ENCODE results near the gene CDKL1. TPM values are rescaled to one million over a fixed set of nuclear protein-coding genes. Genes with fewer than 3 reads are reported as not detected.

The CDKL1 gene
- total RNA-seq, 1 experiment from 2014 or later, result 3.6 TPM

DNA sequence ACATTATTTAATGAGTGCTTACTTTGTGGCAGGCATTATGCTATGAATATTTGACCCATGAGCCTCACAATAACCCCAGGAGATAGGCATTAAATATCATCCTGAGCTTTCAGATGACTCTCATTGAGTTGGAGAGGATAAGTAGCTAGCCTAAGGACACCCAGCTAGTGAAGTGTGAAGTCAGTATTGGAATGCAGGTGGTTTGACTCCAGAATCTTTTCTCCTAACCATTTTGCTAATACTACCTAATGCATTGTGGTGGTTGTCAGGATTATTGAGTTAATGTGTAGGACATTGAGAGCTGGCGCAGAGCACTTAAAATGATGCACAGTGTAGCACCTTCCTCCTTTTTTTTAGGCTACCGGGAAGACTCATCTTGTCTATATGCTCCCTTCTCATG, 3.8 kb upstream of the CDKL1 start:
- Mint-ChIP-seq H3K9me3 (peaks cover 4% of the 10 kb centered on the region), H3K4me1 (peaks cover 38% of the 10 kb centered on the region), H3K27ac (peak overlapping the region; percentile 22; the same call in 1 of the 2 replicates), H3K27me3 (ENCODE audit: low read depth) (peaks cover 28% of the 10 kb centered on the region), H3K36me3 (no peaks in the 10 kb centered on the region), H3K4me3 (no peak overlapping the region)
- TF ChIP-seq PRRX2 (CRISPR knock-in tag; IDR thresholded peaks at IDR 0.05) (no peak), ZNF263 (CRISPR knock-in tag; IDR thresholded peaks at IDR 0.05; ENCODE audit: low read depth) (no peak), SOX15 (CRISPR knock-in tag; IDR thresholded peaks at IDR 0.05) (no peak), HMGA2 (CRISPR knock-in tag; IDR thresholded peaks at IDR 0.05) (no peak)
- ATAC-seq (no peak), DNase-seq (ENCODE audit: low spot score) (no peak)
- CTCF ChIA-PET, result interaction anchor here (1.6 kb wide), 1 partner anchor 82 kb away, joined by 5 read pairs; no protein-coding TSS in a partner anchor
- POLR2A ChIA-PET, result no interaction called here

DNA sequence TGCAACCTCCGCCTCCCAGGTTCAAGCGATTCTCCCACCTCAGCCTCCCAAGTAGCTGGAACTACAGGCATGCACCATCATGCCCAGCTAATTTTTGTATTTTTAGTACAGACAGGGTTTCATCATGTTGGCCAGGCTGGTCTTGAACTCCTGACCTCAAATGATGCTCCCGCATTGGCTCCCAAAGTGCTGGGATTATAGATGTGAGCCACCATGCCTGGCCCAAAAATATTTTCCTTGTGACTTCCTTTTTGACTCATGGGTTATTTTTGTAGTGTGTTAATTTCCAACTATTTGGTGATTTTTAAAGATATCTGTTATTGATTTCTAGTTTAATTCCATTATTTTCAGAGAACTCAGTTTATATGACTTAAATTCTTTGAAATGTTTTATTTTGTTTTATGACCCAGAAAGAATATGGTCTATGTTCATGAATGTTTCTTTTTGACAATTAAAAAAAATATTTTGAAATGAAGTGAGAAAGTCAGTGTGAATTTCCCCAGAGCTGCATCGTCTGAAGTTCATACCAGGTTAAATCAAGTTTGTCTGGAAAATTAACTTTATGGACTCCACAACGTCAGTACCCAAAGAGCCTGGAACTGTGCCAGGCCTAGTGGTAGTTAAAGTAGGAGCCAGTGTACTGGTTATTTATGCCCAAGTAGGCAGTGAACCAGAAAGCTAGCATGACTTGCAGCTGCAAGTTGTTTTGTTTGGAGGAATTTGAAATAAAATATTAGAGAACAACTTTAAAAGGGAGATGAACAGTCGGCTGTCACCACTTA, 2.8 kb upstream of the CDKL1 start:
- DNase-seq (ENCODE audit: low spot score) (no peak), ATAC-seq (no peak)
- Mint-ChIP-seq H3K9me3 (no peaks in the 10 kb centered on the region), H3K4me1 (peaks cover 38% of the 10 kb centered on the region), H3K36me3 (no peaks in the 10 kb centered on the region), H3K27me3 (ENCODE audit: low read depth) (peaks cover 32% of the 10 kb centered on the region), H3K27ac (no peak overlapping the region), H3K4me3 (no peak overlapping the region)
- ChIA-PET POLR2A (no interaction called here), CTCF (no interaction called here)
- TF ChIP-seq RELA (CRISPR knock-in tag; IDR thresholded peaks at IDR 0.05; ENCODE audit: borderline replicate concordance) (no peak), JAZF1 (CRISPR knock-in tag; IDR thresholded peaks at IDR 0.05) (no peak), GABPB1 (CRISPR knock-in tag; IDR thresholded peaks at IDR 0.05) (no peak), ZBTB21 (CRISPR knock-in tag; IDR thresholded peaks at IDR 0.05; ENCODE audit: borderline replicate concordance) (no peak)

- ChIA-PET CTCF (interaction anchor here (0.6 kb wide), 1 partner anchor 61 kb away, joined by 3 read pairs; no protein-coding TSS in a partner anchor), POLR2A (no interaction called here)
- H3K4me1 Mint-ChIP-seq, result peaks cover 32% of the 10 kb centered on the region
- no peaks in the 10 kb centered on the region for H3K9me3 Mint-ChIP-seq
- TF ChIP-seq TEAD4 (CRISPR knock-in tag; IDR thresholded peaks at IDR 0.05) (no peak), SP1 (CRISPR knock-in tag; conservative IDR thresholded peaks at IDR 0.05) (no peak), CREM (CRISPR knock-in tag; IDR thresholded peaks at IDR 0.05) (no peak), IRF2 (CRISPR knock-in tag; IDR thresholded peaks at IDR 0.05; ENCODE audit: borderline replicate concordance, low read depth) (no peak), ATF1 (CRISPR knock-in tag; IDR thresholded peaks at IDR 0.05) (no peak), HMGA2 (CRISPR knock-in tag; IDR thresholded peaks at IDR 0.05) (no peak), ZNF138 (CRISPR knock-in tag; conservative IDR thresholded peaks at IDR 0.05) (no peak), FOXK1 (CRISPR knock-in tag; IDR thresholded peaks at IDR 0.05) (no peak), ZBTB21 (CRISPR knock-in tag; IDR thresholded peaks at IDR 0.05; ENCODE audit: borderline replicate concordance) (no peak), JAZF1 (CRISPR knock-in tag; IDR thresholded peaks at IDR 0.05) (no peak), EMX1 (CRISPR knock-in tag; IDR thresholded peaks at IDR 0.05) (no peak), ZNF121 (CRISPR knock-in tag; IDR thresholded peaks at IDR 0.05) (no peak), SMAD4 (CRISPR knock-in tag; IDR thresholded peaks at IDR 0.05) (no peak)
- TF ChIP-seq, protein P1, sequence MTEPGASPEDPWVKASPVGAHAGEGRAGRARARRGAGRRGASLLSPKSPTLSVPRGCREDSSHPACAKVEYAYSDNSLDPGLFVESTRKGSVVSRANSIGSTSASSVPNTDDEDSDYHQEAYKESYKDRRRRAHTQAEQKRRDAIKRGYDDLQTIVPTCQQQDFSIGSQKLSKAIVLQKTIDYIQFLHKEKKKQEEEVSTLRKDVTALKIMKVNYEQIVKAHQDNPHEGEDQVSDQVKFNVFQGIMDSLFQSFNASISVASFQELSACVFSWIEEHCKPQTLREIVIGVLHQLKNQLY (CRISPR knock-in tag; IDR thresholded peaks at IDR 0.05), result no peak
- no peak overlapping the region for H3K27ac Mint-ChIP-seq
- ATAC-seq (no peak), DNase-seq (ENCODE audit: low spot score) (no peak)
- peaks cover 32% of the 10 kb centered on the region for H3K27me3 Mint-ChIP-seq (ENCODE audit: low read depth)
- H3K36me3 Mint-ChIP-seq, result no peaks in the 10 kb centered on the region
- no peak overlapping the region for H3K4me3 Mint-ChIP-seq
Observed at GRCh38 chr14:50398189-50398580, 1.5 kb upstream of the CDKL1 start.

GRCh38 chr14:50397390-50398188, 908 bp upstream of the CDKL1 start:
- no peaks in the 10 kb centered on the region for H3K36me3 Mint-ChIP-seq
- H3K4me1 Mint-ChIP-seq, result peaks cover 26% of the 10 kb centered on the region
- H3K9me3 Mint-ChIP-seq, result no peaks in the 10 kb centered on the region
- H3K27ac Mint-ChIP-seq, result no peak overlapping the region
- CTCF ChIA-PET, result interaction anchor here (1.0 to 2.0 kb wide), 2 partner anchors 13 to 79 kb away, joined by 4 to 7 read pairs; no protein-coding TSS in a partner anchor
- no peak for ATAC-seq
- peak overlapping the region; percentile 71 for H3K4me3 Mint-ChIP-seq
- POLR2A ChIA-PET, result no interaction called here
- no peak for DNase-seq (ENCODE audit: low spot score)
- peaks cover 32% of the 10 kb centered on the region for H3K27me3 Mint-ChIP-seq (ENCODE audit: low read depth)
- TF ChIP-seq GABPB1 (CRISPR knock-in tag; IDR thresholded peaks at IDR 0.05) (no peak), ZNF423 (CRISPR knock-in tag; IDR thresholded peaks at IDR 0.05) (no peak), STAT6 (CRISPR knock-in tag; conservative IDR thresholded peaks at IDR 0.05; ENCODE audit: low read depth) (no peak), NR2C2 (CRISPR knock-in tag; IDR thresholded peaks at IDR 0.05) (no peak), HMGXB4 (CRISPR knock-in tag; IDR thresholded peaks at IDR 0.05) (no peak)

All from WTC11 (cell line).